HG03280 (cell line): ENCODE results near the gene CUZD1.

Source experiments
- ATAC-seq: cut with Tn5 transposase; IDR thresholded peaks from one replicate; pipeline ENCODE4 v1.9.1; 2021; ENCODE audit warnings: mild to moderate bottlenecking, moderate library complexity; ENCODE audit not compliant: unreplicated experiment

The CUZD1 gene

GRCh38 chr10:122821808-122822207 is 23.8 kb downstream of the CUZD1 start:
- no peak for ATAC-seq

DNA sequence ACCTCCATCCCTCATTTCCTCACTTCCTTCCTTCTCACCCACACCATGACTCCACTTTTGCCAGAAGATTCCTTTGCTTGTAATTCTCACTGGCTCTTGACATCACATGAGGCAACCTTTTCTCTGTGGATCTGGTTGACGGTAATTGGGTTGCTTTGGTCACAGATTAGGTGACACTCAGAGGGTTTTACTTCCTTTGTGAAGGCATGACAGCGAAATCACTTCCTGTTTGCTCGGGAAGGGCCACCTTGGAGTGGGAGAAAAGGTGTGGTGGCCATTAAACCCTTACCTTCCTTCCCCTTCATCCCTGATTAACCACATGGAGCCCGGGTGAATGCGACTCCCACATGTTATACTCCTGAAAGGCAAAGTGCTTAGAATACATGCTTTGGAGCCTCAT is 30.2 kb downstream of the CUZD1 start:
- ATAC-seq, result no peak

- no peak for ATAC-seq
Measured at GRCh38 chr10:122814493-122814892, 31.2 kb downstream of the CUZD1 start.

DNA sequence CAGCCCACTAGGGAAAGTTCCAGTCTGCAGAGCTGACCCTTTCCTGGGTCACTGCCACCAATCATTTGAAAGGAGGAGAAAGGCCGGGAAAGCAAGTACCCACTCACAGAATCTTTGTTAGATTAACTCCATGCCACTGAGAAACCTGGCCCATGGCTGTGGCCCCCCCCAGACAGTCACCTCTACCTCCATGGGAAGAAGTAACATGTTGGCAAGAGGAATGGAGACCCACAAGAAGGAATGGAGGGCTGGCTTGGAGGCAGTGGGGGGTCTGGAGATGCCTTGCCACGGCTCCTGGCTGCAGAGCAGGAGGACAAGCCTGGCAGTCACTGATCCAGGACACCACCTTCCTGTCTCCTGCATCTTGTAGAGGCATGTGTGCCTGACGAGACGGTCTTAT is 32.9 kb downstream of the CUZD1 start:
- no peak for ATAC-seq

DNA sequence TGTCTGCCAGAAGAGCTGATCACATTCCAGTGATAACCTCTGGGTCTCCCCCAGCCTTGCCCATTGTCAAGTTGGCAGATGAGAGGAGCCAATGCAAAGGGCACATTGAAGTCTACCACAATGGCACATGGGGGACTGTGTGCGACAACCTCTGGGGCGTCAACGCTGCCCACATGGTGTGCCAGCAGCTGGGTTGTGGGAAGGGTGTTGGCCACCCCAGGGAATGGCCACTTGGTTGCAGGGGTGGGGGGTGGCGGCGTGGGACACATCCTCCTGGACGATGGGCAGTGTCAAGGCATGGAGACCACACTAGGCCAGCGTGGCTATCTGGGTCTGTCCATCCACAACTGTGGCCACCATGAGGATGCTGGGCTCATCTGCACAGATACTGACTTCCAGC is 43.4 kb downstream of the CUZD1 start:
- no peak for ATAC-seq

GRCh38 chr10:122798704-122799231 is 46.9 kb downstream of the CUZD1 start:
- ATAC-seq, result no peak

- ATAC-seq, result no peak
Measured at GRCh38 chr10:122796796-122797195, 48.9 kb downstream of the CUZD1 start.

DNA sequence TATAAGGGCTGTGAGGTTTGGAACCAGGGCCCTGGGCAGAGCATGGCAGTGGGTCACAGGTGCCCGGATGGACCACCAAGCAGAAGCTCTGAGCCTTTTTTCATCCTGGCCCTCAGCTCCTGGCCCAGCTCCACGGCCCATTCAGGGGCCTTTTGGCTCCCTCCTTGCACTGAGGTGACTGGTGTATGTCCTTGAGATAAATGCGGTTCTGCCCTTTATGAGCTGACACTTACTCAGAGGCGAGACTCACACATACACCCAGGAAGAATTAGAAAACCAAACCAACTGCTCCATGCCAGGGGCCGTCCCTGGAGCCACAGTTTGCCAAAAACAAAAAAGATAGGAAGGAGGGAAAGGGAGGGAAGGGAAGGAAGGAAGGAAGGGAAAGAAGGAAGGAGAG is 49.7 kb downstream of the CUZD1 start:
- no peak for ATAC-seq

- no peak for ATAC-seq
Measured at GRCh38 chr10:122786269-122786668, 59.4 kb downstream of the CUZD1 start.

DNA sequence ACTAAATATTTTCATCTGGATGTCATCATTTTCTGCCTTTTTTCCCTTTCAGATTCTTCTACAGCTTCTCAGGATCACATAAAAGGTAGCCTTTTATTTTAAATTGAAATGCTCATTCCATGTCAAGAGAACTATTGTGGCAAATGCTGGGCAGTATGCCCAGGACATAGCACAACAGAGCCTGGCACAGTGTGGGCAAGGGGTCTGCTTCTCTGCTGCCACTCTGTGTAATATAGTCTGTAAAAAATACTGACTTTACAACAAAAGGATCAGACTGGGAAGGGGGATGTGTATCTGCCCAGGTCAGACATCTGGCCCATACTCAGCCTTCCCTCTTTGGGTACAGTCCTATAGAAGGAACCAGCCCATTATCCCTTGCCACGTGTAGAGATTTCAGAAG is 62.7 kb downstream of the CUZD1 start:
- no peak for ATAC-seq
